Measurements from ENCODE around the gene MOXD1. TPM values are rescaled to one million over a fixed set of nuclear protein-coding genes. Genes with fewer than 3 reads are reported as not detected.

The MOXD1 gene
- polyA plus RNA-seq, 1 donor from 2014 or later: 14.7 TPM

GRCh38 chr6:132251711-132252110, 149.6 kb downstream of the MOXD1 start:
- Histone ChIP-seq H2AFZ (ENCODE audit: low read depth, low read length) (no peak overlapping the region), H3K4me2 (ENCODE audit: low read length) (no peak overlapping the region), H3K79me2 (replicated peaks; ENCODE audit: insufficient read depth, low read length) (no peaks in the 10 kb centered on the region), H3K9ac (ENCODE audit: low read length) (no peak overlapping the region), H3K4me3 (ENCODE audit: low read length) (no peak overlapping the region), H3K36me3 (ENCODE audit: insufficient read depth, low read length) (no peaks in the 10 kb centered on the region), H3F3A (ENCODE audit: insufficient read depth, low read length, poor library complexity, severe bottlenecking) (no peaks in the 10 kb centered on the region), H3K27me3 (ENCODE audit: insufficient read depth, low read depth, low read length) (no peaks in the 10 kb centered on the region), H3K9me3 (ENCODE audit: low read length) (no peaks in the 10 kb centered on the region), H3K9me2 (ENCODE audit: insufficient read depth, low read length) (no peaks in the 10 kb centered on the region), H4K20me1 (ENCODE audit: insufficient read depth) (no peaks in the 10 kb centered on the region), H3K27ac (ENCODE audit: low read length) (no peak overlapping the region)
- TF ChIP-seq RAD21 (conservative IDR thresholded peaks at IDR 0.05) (no peak), EZH2 (IDR thresholded peaks at IDR 0.05; ENCODE audit: borderline replicate concordance, insufficient read depth, low read length, poor library complexity, severe bottlenecking) (no peak), SMC3 (conservative IDR thresholded peaks at IDR 0.05; ENCODE audit: poor library complexity) (no peak), EP300 (conservative IDR thresholded peaks at IDR 0.05; ENCODE audit: poor library complexity, severe bottlenecking) (no peak), TAF1 (IDR thresholded peaks at IDR 0.05; ENCODE audit: low read depth) (no peak), POLR2AphosphoS5 (IDR thresholded peaks at IDR 0.05) (no peak), CTCF (IDR thresholded peaks at IDR 0.05; ENCODE audit: poor library complexity, severe bottlenecking) (no peak), MXI1 (conservative IDR thresholded peaks at IDR 0.05; ENCODE audit: poor library complexity, severe bottlenecking) (no peak), REST (IDR thresholded peaks at IDR 0.05; ENCODE audit: borderline replicate concordance) (no peak)

GRCh38 chr6:132247381-132248159, 153.7 kb downstream of the MOXD1 start:
- Histone ChIP-seq H3K27me3 (ENCODE audit: insufficient read depth, low read depth, low read length) (no peaks in the 10 kb centered on the region), H3K4me3 (ENCODE audit: low read length) (no peak overlapping the region), H3K9me3 (ENCODE audit: low read length) (no peaks in the 10 kb centered on the region), H3K9me2 (ENCODE audit: insufficient read depth, low read length) (no peaks in the 10 kb centered on the region), H3K4me2 (ENCODE audit: low read length) (no peak overlapping the region), H3F3A (ENCODE audit: insufficient read depth, low read length, poor library complexity, severe bottlenecking) (no peaks in the 10 kb centered on the region), H3K27ac (ENCODE audit: low read length) (no peak overlapping the region), H2AFZ (ENCODE audit: low read depth, low read length) (no peak overlapping the region), H4K20me1 (ENCODE audit: insufficient read depth) (no peaks in the 10 kb centered on the region), H3K9ac (ENCODE audit: low read length) (no peak overlapping the region), H3K36me3 (ENCODE audit: insufficient read depth, low read length) (no peaks in the 10 kb centered on the region), H3K79me2 (replicated peaks; ENCODE audit: insufficient read depth, low read length) (no peaks in the 10 kb centered on the region)
- TF ChIP-seq POLR2AphosphoS5 (IDR thresholded peaks at IDR 0.05) (no peak), EZH2 (IDR thresholded peaks at IDR 0.05; ENCODE audit: borderline replicate concordance, insufficient read depth, low read length, poor library complexity, severe bottlenecking) (no peak), CTCF (IDR thresholded peaks at IDR 0.05; ENCODE audit: poor library complexity, severe bottlenecking) (no peak), EP300 (conservative IDR thresholded peaks at IDR 0.05; ENCODE audit: poor library complexity, severe bottlenecking) (no peak), REST (IDR thresholded peaks at IDR 0.05; ENCODE audit: borderline replicate concordance) (no peak), TAF1 (IDR thresholded peaks at IDR 0.05; ENCODE audit: low read depth) (no peak), RAD21 (conservative IDR thresholded peaks at IDR 0.05) (no peak), MXI1 (conservative IDR thresholded peaks at IDR 0.05; ENCODE audit: poor library complexity, severe bottlenecking) (no peak), SMC3 (conservative IDR thresholded peaks at IDR 0.05; ENCODE audit: poor library complexity) (no peak)
